K562 treated with DMSO at 1 percent for 12 hours (cell line): ENCODE data around the gene NR3C2. TPM values are rescaled to one million over a fixed set of nuclear protein-coding genes. Genes with fewer than 3 reads are reported as not detected.

Source experiments
- total RNA-seq: library from RNA; unstranded; fragments of 300-600 nt; gene quantifications from 2 replicates; pipeline ENCODE4 v1.2.3, GENCODE V29; 2022; ENCODE audit not compliant: insufficient read depth

Gene NR3C2
- total RNA-seq: 0.46 and 3.0 TPM in 2 replicates

GRCh38 chr4:148441986-148442831, at the start of gene NR3C2:
TSS of gene NR3C2 (minus strand) at chr4:148442414.

